H1 (cell line): ENCODE measurements around the gene PSMB5. TPM values are rescaled to one million over a fixed set of nuclear protein-coding genes. Genes with fewer than 3 reads are reported as not detected.

ENCODE experiments used
- polyA plus RNA-seq, 7 experiments: library from polyadenylated mRNA; depleted of rRNA in 3 of 7; stranded (reverse) in 5 of 7; unstranded in 2 of 7; fragments of >200 nt in 5 of 7; fragments of 200-250 nt in 2 of 7; gene quantifications; 1 replicate in 5 of 7; 2 replicates in 1 of 7; 4 replicates in 1 of 7; pipeline versions ENCODE4 v1.2.1 to v1.2.3, GENCODE V29; 2011 to 2013; ENCODE audit warnings: missing spikeins in 2 of 7, mixed read lengths in 2 of 7
- total RNA-seq: library from RNA; stranded (reverse); fragmentation: NEBNext Ultra II Directional; extraction: Animal tissue kit (Norgen Biotek cat#: 25700); gene quantifications from 2 replicates; pipeline ENCODE4 v1.2.1, GENCODE V29; 2021

The PSMB5 gene
- total and polyA plus RNA-seq, 2 of the 8 experiments (the other 6 are each of a cell fraction or from before 2014, with no cell fraction given) = 254 to 510 TPM

Other genes with a start within 250 kb of the PSMB5 start
- 5.8 and 6.3 TPM in 2 replicates for gene SLC7A7, start 219.5 kb downstream of the PSMB5 start, total RNA-seq
- 14.9 and 15.0 TPM in 2 replicates for gene SLC7A7, start 219.5 kb downstream of the PSMB5 start, polyA plus RNA-seq (2011; rRNA removed)
- gene MRPL52, start 205.0 kb downstream of the PSMB5 start, total RNA-seq = 172 and 176 TPM in 2 replicates
- gene MRPL52, start 205.0 kb downstream of the PSMB5 start, polyA plus RNA-seq (2011; rRNA removed) = 70.5 and 109 TPM in 2 replicates
- 83.1 and 86.8 TPM in 2 replicates for gene MMP14, start 198.3 kb downstream of the PSMB5 start, total RNA-seq
- 58.2 and 81.6 TPM in 2 replicates for gene MMP14, start 198.3 kb downstream of the PSMB5 start, polyA plus RNA-seq (2011; rRNA removed)
- gene LRP10, start 163.2 kb downstream of the PSMB5 start, total RNA-seq = 15.6 and 15.7 TPM in 2 replicates
- 12.4 and 22.8 TPM in 2 replicates for gene LRP10, start 163.2 kb downstream of the PSMB5 start, polyA plus RNA-seq (2011; rRNA removed)
- gene REM2, start 151.7 kb downstream of the PSMB5 start, total RNA-seq = 1.1 and 1.3 TPM in 2 replicates
- 0.78 and 1.00 TPM in 2 replicates for gene REM2, start 151.7 kb downstream of the PSMB5 start, polyA plus RNA-seq (2011; rRNA removed)
- 43.1 and 43.3 TPM in 2 replicates for gene RBM23, start 115.8 kb downstream of the PSMB5 start, total RNA-seq
- gene RBM23, start 115.8 kb downstream of the PSMB5 start, polyA plus RNA-seq (2011; rRNA removed) = 41.2 and 68.9 TPM in 2 replicates
- 159 and 171 TPM in 2 replicates for gene PRMT5, start 105.5 kb downstream of the PSMB5 start, total RNA-seq
- gene PRMT5, start 105.5 kb downstream of the PSMB5 start, polyA plus RNA-seq (2011; rRNA removed) = 329 and 402 TPM in 2 replicates
- 46.1 and 47.7 TPM in 2 replicates for gene HAUS4, start 77.8 kb downstream of the PSMB5 start, total RNA-seq
- gene HAUS4, start 77.8 kb downstream of the PSMB5 start, polyA plus RNA-seq (2011; rRNA removed) = 35.6 and 46.0 TPM in 2 replicates
- gene AJUBA, start 52.3 kb downstream of the PSMB5 start, total RNA-seq = 46.0 TPM in 2 replicates
- 33.1 and 38.8 TPM in 2 replicates for gene AJUBA, start 52.3 kb downstream of the PSMB5 start, polyA plus RNA-seq (2011; rRNA removed)
- gene C14orf93, start 24.8 kb downstream of the PSMB5 start, total RNA-seq = 7.4 and 7.8 TPM in 2 replicates
- 8.2 and 9.7 TPM in 2 replicates for gene C14orf93, start 24.8 kb downstream of the PSMB5 start, polyA plus RNA-seq (2011; rRNA removed)
- not detected in 2 replicates for gene PSMB11, start 7.3 kb upstream of the PSMB5 start, total RNA-seq
- not detected in 2 replicates for gene PSMB11, start 7.3 kb upstream of the PSMB5 start, polyA plus RNA-seq (2011; rRNA removed)
- 18.1 TPM in 2 replicates for gene CDH24, start 22.6 kb upstream of the PSMB5 start, total RNA-seq
- gene CDH24, start 22.6 kb upstream of the PSMB5 start, polyA plus RNA-seq (2011; rRNA removed) = 27.6 and 41.8 TPM in 2 replicates
- gene ACIN1, start 60.2 kb upstream of the PSMB5 start, total RNA-seq = 233 and 237 TPM in 2 replicates
- gene ACIN1, start 60.2 kb upstream of the PSMB5 start, polyA plus RNA-seq (2011; rRNA removed) = 132 and 153 TPM in 2 replicates
- 78.1 and 91.2 TPM in 2 replicates for gene C14orf119, start 60.6 kb upstream of the PSMB5 start, total RNA-seq
- 49.8 and 94.0 TPM in 2 replicates for gene C14orf119, start 60.6 kb upstream of the PSMB5 start, polyA plus RNA-seq (2011; rRNA removed)
- not detected in 2 replicates for gene CIROP, start 70.1 kb upstream of the PSMB5 start, total RNA-seq
- gene CIROP, start 70.1 kb upstream of the PSMB5 start, polyA plus RNA-seq (2011; rRNA removed) = 0.03 and 0.06 TPM in 2 replicates
- gene CEBPE, start 84.4 kb upstream of the PSMB5 start, total RNA-seq = not detected in 2 replicates
- 0.05 and 0.06 TPM in 2 replicates for gene CEBPE, start 84.4 kb upstream of the PSMB5 start, polyA plus RNA-seq (2011; rRNA removed)
- 204 and 209 TPM in 2 replicates for gene SLC7A8, start 148.8 kb upstream of the PSMB5 start, total RNA-seq
- 181 and 182 TPM in 2 replicates for gene SLC7A8, start 148.8 kb upstream of the PSMB5 start, polyA plus RNA-seq (2011; rRNA removed)
- gene RNF212B, start 203.0 kb upstream of the PSMB5 start, total RNA-seq = 1.2 TPM in 1 of 2 replicates, not detected in the other
- gene RNF212B, start 203.0 kb upstream of the PSMB5 start, polyA plus RNA-seq (2011; rRNA removed) = 0.36 and 0.95 TPM in 2 replicates